ENCODE data around the gene ARF1.

- TF ChIP-seq CTCF (IDR thresholded peaks at IDR 0.05; ENCODE audit: insufficient read depth, low read length, poor library complexity, severe bottlenecking) = no peak
- TF ChIP-seq EZH2phosphoT487 (conservative IDR thresholded peaks at IDR 0.05; ENCODE audit: low read length) = no peak
These were observed 38.5 kb downstream of the ARF1 start for GRCh38 chr1:228120857-228121489.

Measured in SU-DHL-6 (cell line).